ENCODE data around the gene THAP4. TPM values are rescaled to one million over a fixed set of nuclear protein-coding genes. Genes with fewer than 3 reads are reported as not detected.

Gene THAP4
- polyA plus RNA-seq, 1 of the 3 experiments (the other 2 are of a cell fraction): 64.7 TPM

- no peak for TF ChIP-seq ZBTB33 (IDR thresholded peaks at IDR 0.05; ENCODE audit: borderline replicate concordance, low read depth)
- TF ChIP-seq POLR2AphosphoS5 (IDR thresholded peaks at IDR 0.05; ENCODE audit: low read depth, low read length): no peak
- TF ChIP-seq RAD21 (IDR thresholded peaks at IDR 0.05; ENCODE audit: low read length): no peak
- TF ChIP-seq ELF1 (IDR thresholded peaks at IDR 0.05): no peak
These were observed 21.3 kb upstream of the THAP4 start (continued) for GRCh38 chr2:241658296-241658695.

DNA sequence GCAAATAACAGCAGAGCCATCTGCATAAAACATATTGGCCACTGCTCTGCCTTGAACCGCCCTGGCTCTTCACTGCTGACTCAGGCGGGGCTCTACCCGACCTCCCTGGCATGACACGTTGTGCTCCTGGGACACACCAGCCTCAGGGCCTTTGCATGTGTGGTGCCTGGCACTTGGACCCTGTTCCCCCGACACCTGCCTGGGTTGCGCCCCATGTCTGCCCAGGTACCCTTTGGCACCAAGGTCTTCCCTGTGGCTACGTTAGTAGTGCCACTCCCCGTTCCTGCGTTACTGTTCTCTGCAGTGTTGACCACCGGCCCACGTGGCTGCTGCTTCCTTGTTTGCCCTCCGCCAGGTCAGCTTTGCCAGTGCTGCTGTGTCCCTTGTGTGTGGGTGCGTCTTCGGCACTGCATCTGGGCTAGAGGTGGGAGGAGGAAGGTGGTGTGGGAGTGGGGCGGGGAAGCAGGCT lies 20.9 kb upstream of the THAP4 start:
- Histone ChIP-seq H3K9me3 (no peaks in the 10 kb centered on the region), H3K27me3 (ENCODE audit: insufficient read depth) (no peaks in the 10 kb centered on the region), H3K27ac (ENCODE audit: low read depth in 2 of 2, low read length in 1 of 2) (no peak overlapping the region), H3K4me2 (no peak overlapping the region), H3K9ac (no peak overlapping the region), H3K4me1 (ENCODE audit: control insufficient read depth in 1 of 2, insufficient read depth in 2 of 2, low read depth in 1 of 2, low read length in 1 of 2) (no peaks in the 10 kb centered on the region), H3K9me2 (no peaks in the 10 kb centered on the region), H3K4me3 (ENCODE audit: low read depth in 2 of 2, low read length in 1 of 2) (no peak overlapping the region), H3F3A (replicated peaks; ENCODE audit: insufficient read depth) (peaks cover 5% of the 10 kb centered on the region), H3K36me3 (replicated peaks in 1 of 2; ENCODE audit: control insufficient read depth in 1 of 2, insufficient read depth in 2 of 2, low read length in 1 of 2) (peaks cover 22 to 55% of the 10 kb centered on the region in 2 experiments), H2AFZ (ENCODE audit: low read depth) (no peak overlapping the region), H3K79me2 (ENCODE audit: insufficient read depth) (peaks cover 8% of the 10 kb centered on the region; the same call in 1 of the 2 replicates), H4K20me1 (ENCODE audit: insufficient read depth) (peaks cover 5% of the 10 kb centered on the region; the same call in 1 of the 2 replicates)
- ChIA-PET POLR2A (interaction anchor here (0.7 kb wide), 1 partner anchor 365 kb away, joined by 3 read pairs; no protein-coding TSS in a partner anchor), CTCF (interaction anchor here (1.2 to 7.5 kb wide), 5 partner anchors 12 to 807 kb away, joined by 5 to 77 read pairs (median 10); no protein-coding TSS in a partner anchor)
- DNase-seq: no peak
- WGBS (ENCODE audit: low lambda C conversion rate): 93% methylated on average over 14 of the region's 15 CpGs
- TF ChIP-seq YY1 (IDR thresholded peaks at IDR 0.05; ENCODE audit: low read depth) (no peak), RFX5 (IDR thresholded peaks at IDR 0.05; ENCODE audit: low read length) (no peak), CTCF (IDR thresholded peaks at IDR 0.05) (no peak), ZBTB33 (IDR thresholded peaks at IDR 0.05; ENCODE audit: borderline replicate concordance, low read depth) (no peak), EZH2phosphoT487 (IDR thresholded peaks at IDR 0.05; ENCODE audit: borderline replicate concordance, low read depth) (no peak), POLR2AphosphoS5 (IDR thresholded peaks at IDR 0.05; ENCODE audit: low read depth, low read length) (no peak), RAD21 (IDR thresholded peaks at IDR 0.05; ENCODE audit: low read length) (no peak), JUND (IDR thresholded peaks at IDR 0.05) (no peak), SIN3A (IDR thresholded peaks at IDR 0.05; ENCODE audit: borderline replicate concordance, low read depth, low read length) (no peak), NFIC (IDR thresholded peaks at IDR 0.05; ENCODE audit: borderline replicate concordance) (no peak), CHD2 (IDR thresholded peaks at IDR 0.05; ENCODE audit: low read length, partially characterized antibody) (no peak)
- TF ChIP-seq, protein P1, sequence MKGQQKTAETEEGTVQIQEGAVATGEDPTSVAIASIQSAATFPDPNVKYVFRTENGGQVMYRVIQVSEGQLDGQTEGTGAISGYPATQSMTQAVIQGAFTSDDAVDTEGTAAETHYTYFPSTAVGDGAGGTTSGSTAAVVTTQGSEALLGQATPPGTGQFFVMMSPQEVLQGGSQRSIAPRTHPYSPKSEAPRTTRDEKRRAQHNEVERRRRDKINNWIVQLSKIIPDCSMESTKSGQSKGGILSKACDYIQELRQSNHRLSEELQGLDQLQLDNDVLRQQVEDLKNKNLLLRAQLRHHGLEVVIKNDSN (IDR thresholded peaks at IDR 0.05; ENCODE audit: borderline replicate concordance, low read depth): no peak
- TF ChIP-seq, protein P2, sequence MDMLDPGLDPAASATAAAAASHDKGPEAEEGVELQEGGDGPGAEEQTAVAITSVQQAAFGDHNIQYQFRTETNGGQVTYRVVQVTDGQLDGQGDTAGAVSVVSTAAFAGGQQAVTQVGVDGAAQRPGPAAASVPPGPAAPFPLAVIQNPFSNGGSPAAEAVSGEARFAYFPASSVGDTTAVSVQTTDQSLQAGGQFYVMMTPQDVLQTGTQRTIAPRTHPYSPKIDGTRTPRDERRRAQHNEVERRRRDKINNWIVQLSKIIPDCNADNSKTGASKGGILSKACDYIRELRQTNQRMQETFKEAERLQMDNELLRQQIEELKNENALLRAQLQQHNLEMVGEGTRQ (IDR thresholded peaks at IDR 0.05; ENCODE audit: borderline replicate concordance, low read depth, low read length): no peak
